Fibroblast of skin of scalp (primary cell): ENCODE measurements around the gene WFDC6. TPM values are rescaled to one million over a fixed set of nuclear protein-coding genes. Genes with fewer than 3 reads are reported as not detected.
"Not testable (repeated sequence)": the region's sequence is repeated elsewhere in the genome, so short reads cannot be mapped to it uniquely, and the experiment has no call there.

Experiments
- DNase-seq: peaks from one replicate; pipeline ENCODE4 v3.0.0-alpha.2; 2013
- polyA plus RNA-seq, 2 experiments: library from polyadenylated mRNA; unstranded; fragments of 120-200 nt; gene quantifications; one replicate each; pipeline ENCODE4 v1.2.1, GENCODE V29; 2013; ENCODE audit not compliant: insufficient read length in 2 of 2

The WFDC6 gene
- polyA plus RNA-seq (2013, experiment 1 of 2; ENCODE audit: insufficient read length) = not detected
- not detected for polyA plus RNA-seq (2013, experiment 2 of 2; ENCODE audit: insufficient read length)

- DNase-seq = no peak
These were observed at the start of gene WFDC6 for GRCh38 chr20:45539382-45539781. Gene WFDC6 (minus strand): TSS chr20:45539482. CDS start chr20:45539407, 75 bp downstream.

GRCh38 chr20:45588800-45589199 is 49.5 kb upstream of the WFDC6 start:
- no peak for DNase-seq

- DNase-seq = not testable (repeated sequence)
These were observed 46.7 kb upstream of the WFDC6 start for GRCh38 chr20:45585986-45586385.

DNA sequence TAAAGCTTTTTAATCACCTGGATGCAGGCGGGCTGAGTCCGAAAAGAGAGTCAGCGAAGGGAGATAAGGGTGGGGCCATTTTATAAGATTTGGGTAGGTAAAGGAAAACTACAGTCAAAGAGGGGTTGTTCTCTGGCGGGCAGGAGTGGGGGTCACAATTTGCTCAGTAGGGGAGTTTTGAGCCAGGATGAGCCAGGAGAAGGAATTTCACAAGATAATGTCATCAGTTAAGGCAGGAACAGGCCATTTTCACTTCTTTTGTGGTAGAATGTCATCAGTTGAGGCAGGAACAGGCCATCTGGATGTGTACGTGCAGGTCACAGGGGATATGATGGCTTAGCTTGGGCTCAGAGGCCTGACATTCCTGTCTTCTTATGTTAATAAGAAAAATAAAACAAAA is 45.0 kb upstream of the WFDC6 start:
- not testable (repeated sequence) for DNase-seq

- DNase-seq = no peak
These were observed 44.2 kb upstream of the WFDC6 start for GRCh38 chr20:45583502-45583901.

GRCh38 chr20:45581702-45582101 is 42.4 kb upstream of the WFDC6 start:
- DNase-seq = peak; percentile 1

DNA sequence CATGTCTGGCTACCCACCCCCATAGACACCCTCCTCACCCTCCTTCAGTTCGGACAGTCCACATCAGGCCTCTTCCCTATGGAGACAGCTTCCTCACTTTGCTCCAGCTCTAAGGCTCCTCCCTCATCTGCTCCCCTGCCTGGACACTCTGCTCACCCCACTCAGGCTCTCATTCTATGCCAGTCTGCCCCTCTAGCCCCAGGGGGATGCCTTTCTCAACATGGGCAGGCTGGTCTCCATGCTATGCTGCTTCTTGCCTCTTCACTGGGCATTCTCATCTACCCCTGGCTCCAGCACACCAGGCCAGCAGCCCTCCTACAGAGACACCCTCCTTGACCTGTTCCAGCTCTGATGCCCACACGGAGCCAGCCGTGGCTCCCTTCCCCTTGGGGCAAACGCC is 39.9 kb upstream of the WFDC6 start, which contains the start of gene WFDC8:
Gene WFDC8 (minus strand): TSS at position 101 of the 400 bp plus-strand sequence. CDS start 37 bp downstream, at position 64.
- DNase-seq = no peak

- DNase-seq = no peak
These were observed 38.9 kb upstream of the WFDC6 start for GRCh38 chr20:45578231-45578630.

- DNase-seq = peak; percentile 34
These were observed 37.7 kb upstream of the WFDC6 start for GRCh38 chr20:45576995-45577394.

GRCh38 chr20:45575931-45576330 is 36.6 kb upstream of the WFDC6 start:
- DNase-seq = no peak

GRCh38 chr20:45569650-45570049 is 30.4 kb upstream of the WFDC6 start:
- DNase-seq = not testable (repeated sequence)

DNA sequence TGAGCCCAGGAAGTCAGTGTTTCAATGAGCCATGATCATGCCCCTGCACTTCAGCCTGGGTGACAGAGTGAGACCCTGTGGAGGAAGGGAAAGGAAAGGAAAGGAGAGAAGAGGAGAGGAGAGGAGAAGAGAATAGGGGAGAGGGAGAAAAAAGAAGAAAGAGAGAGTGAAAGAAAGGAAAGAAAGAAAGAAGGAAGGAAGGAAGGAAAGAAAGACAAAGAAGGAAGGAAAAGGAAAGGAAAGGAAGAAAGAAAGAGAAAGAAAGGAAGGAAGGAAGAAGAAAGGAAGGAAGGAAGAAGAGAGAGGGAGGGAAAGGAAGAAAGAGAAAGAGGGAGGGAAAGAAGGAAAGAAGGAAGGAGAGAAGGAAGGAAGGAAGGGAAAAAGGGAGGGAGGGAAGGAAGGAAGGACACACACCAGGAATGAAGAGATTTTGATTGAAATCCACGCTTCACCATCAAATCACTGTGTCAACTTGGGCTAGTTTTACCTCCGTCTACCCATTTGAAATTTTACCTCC is 25.5 kb upstream of the WFDC6 start:
- DNase-seq = no peak

DNA sequence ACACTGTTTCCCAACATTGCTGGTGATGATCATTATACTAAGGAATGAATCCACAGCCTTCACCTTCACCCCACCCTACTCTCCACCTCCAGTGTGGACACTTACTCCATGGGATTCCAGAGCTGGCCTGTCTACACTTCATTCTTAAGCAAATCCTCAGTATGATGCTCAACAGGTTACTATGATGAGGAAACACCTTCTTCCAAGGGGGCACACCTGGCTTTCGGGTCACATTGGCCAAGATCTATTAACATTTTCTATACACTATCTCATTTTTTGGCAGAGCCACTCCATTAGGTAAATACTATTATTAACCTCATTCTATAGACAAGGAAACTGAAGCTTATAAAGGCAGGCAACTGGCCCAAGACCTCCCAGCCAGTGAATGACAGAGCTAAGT is 15.9 kb upstream of the WFDC6 start:
- no peak for DNase-seq

- DNase-seq = no peak
These were observed 13.2 kb upstream of the WFDC6 start for GRCh38 chr20:45552456-45552855.

GRCh38 chr20:45550765-45551164 is 11.5 kb upstream of the WFDC6 start:
- no peak for DNase-seq

DNA sequence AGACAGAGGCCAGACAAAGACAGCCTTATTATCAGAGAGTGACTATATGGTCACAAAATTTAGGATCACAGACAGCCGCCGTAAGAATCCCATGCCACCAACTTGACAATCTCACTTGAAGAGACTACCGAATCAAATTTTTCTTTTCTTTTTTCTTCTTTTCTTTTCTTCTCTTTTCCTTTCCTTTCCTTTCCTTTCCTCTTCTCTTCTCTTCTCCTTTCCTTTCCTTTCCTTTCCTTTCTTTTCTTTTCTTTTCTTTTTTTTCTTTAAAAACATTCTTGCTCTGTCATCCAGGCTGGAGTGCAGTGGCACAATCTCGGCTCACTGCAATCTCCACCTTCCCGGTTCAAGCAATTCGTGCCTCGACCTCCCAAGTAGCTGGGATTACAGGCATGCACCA is 9.1 kb upstream of the WFDC6 start:
- no peak for DNase-seq

DNA sequence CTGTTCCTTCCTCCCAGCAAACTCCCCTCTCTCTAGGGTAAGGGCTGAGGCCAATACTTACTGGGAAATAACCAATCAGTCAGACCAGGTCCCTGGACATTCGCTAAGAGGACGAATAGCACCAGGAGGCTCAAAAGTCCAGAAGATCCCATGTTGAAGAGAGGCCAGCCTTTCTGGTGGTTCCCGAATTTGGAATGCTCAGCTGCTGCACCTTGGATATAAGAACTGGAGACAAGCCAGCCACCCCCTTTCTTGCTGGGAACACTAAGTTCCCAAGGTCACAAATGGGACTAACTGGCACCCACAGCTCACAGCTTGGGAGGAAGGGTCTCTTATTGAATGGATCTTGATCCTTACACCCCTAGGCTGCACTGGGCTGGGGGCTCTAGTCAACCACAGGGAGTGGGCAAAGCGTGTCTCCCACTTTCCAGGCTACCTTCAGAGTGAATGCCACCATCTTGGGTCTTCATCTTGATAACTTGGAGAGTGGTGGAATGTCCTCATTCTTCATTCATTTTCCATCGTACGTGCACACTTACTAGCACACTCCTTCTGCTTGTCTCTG is 8.0 kb upstream of the WFDC6 start, which contains the start of gene EPPIN:
Gene EPPIN (minus strand): TSS at position 196 of the 565 bp plus-strand sequence. CDS start 44 bp downstream, at position 152.
- no peak for DNase-seq

DNA sequence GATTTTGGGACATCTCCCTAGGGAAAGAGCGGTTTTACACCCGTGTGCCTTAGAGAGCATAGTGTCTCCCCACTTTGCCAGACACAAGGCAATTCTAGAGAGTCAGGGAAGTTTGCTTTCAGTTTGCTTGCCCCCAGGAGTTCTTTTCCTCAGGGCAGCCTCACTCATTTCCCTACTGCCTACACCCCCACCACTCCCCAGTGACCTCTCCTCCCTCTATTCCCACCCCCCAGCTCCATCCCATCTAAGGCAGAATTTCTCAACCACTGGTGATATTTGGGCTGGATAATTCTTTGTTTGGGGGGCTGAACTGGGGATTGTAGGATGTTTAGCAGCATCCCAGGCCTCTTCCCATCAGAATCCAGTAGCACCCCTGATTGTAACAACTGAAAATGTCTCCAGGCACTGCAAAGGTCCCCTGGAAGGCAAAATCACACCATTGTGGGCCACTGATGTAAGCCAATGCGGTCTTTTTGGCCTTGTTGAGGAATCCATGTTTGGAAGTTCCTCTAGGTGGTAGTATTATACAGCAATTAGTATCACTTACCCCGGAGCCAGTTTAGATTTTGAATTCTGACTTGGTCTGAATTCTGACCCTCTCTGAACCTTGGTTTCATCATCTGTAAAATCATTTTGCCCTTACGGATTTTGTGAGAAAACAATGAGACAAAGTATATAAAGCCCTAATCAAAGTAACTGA is 6.6 kb upstream of the WFDC6 start:
- DNase-seq = peak; percentile 41

DNA sequence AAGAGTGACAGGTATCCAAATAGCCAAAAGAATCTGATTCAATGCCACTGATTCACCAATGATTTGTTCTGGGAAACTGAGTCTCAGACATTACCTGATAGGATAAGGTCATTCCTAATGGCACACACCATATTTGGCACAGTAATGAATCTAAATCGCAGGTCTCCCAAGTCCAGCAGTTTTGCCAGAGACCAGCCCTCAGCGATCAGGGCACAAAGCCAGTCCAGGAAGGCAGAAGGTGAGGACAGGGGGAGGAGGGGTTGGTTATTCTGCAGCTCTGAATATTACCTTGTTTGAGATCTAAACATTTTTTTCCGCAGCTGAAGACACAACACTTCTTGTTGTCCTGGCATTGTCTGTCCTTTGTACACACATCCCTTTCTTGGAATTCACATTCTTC is 6.1 kb upstream of the WFDC6 start:
- DNase-seq = no peak

GRCh38 chr20:45538209-45538799 is 978 bp downstream of the WFDC6 start:
- DNase-seq = no peak

DNA sequence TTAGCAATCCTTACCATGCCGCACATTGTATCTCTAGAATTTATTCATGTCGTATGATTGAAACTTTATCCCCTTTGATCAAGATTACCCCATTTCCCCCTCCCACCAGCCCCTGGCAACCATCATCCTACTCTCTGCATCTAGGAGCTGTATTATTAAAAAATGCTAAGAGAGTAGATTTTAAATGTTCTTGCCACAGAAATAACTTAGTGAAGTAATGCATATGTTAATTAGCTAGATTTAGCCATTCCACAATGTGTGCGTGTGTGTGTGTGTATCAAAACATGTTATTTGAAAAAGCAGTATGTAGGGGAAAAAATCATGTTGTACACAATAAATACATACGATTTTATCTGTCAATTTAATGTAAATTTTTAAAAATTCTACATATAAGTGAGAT is 12.0 kb downstream of the WFDC6 start:
- no peak for DNase-seq

GRCh38 chr20:45523821-45524220 is 15.5 kb downstream of the WFDC6 start:
- no peak for DNase-seq

- no peak for DNase-seq
These were observed 21.0 kb downstream of the WFDC6 start for GRCh38 chr20:45518282-45518681.
